OCI-LY3 (cell line): ENCODE measurements around the gene PRXL2B.
"Not testable (repeated sequence)": the region's sequence is repeated elsewhere in the genome, so short reads cannot be mapped to it uniquely, and the experiment has no call there.

ENCODE experiments used
- H2AFZ ChIP-seq: fragments of 200-600, 300-600 bp; shearing (Covaris generic); 2 replicates; pipeline ENCODE4 v1.6.0; 2014; ENCODE audit warnings: antibody characterized with exemption, low read depth, low read length
- H3K27ac ChIP-seq: fragments of 200-600, 300-600 bp; sonication (generic); 2 replicates; pipeline ENCODE4 v1.5.1; 2014; ENCODE audit warnings: mild to moderate bottlenecking, low read length, moderate library complexity, mixed read lengths
- H3K27me3 ChIP-seq: fragments of 200-600, 300-600 bp; sonication (generic); 2 replicates; pipeline ENCODE4 v1.6.1; 2014; ENCODE audit warnings: low read depth, low read length, mixed read lengths
- H3K36me3 ChIP-seq: fragments of 200-600, 300-600 bp; sonication (generic); replicated peaks from 2 replicates; pipeline ENCODE3; 2014; ENCODE audit warnings: low read depth, low read length, mixed read lengths
- H3K4me1 ChIP-seq: fragments of 300-600, 200-600 bp; sonication (generic); 2 replicates; pipeline ENCODE4 v1.6.1; 2014; ENCODE audit warnings: low read length, mixed read lengths
- H3K4me2 ChIP-seq: fragments of 200-600, 300-600 bp; sonication (generic); 2 replicates; pipeline ENCODE4 v1.6.1; 2014; ENCODE audit warnings: low read length, mixed read lengths
- H3K4me3 ChIP-seq: fragments of 300-600, 200-600 bp; sonication (generic); 2 replicates; pipeline ENCODE4 v1.5.1; 2014; ENCODE audit warnings: antibody characterized with exemption, mild to moderate bottlenecking, low read length, moderate library complexity
- H3K79me2 ChIP-seq: fragments of 300-600, 200-600 bp; shearing (Covaris generic); 2 replicates; pipeline ENCODE4 v1.6.1; 2014; ENCODE audit warnings: mild to moderate bottlenecking, low read length, mixed read lengths
- H3K9ac ChIP-seq: fragments of 300-600, 200-600 bp; shearing (Covaris generic); 2 replicates; pipeline ENCODE4 v1.6.0; 2014; ENCODE audit warnings: mild to moderate bottlenecking, low read length, moderate library complexity
- H3K9me3 ChIP-seq: fragments of 200-600, 300-600 bp; shearing (Covaris generic); 2 replicates; pipeline ENCODE4 v1.6.1; 2014; ENCODE audit warnings: low read length, mixed read lengths; ENCODE audit not compliant: insufficient read depth
- H4K20me1 ChIP-seq: fragments of 200-600, 300-600 bp; sonication (generic); 2 replicates; pipeline ENCODE4 v1.6.1; 2016; ENCODE audit warnings: low read length, mixed read lengths; ENCODE audit not compliant: insufficient read depth
- CTCF ChIP-seq: fragments of 200-600, 300-600 bp; sonication (generic); IDR thresholded peaks from 2 replicates; pipeline ENCODE4 v1.5.1; 2014; ENCODE audit warnings: antibody characterized with exemption, low read length, low read depth
- EZH2phosphoT487 ChIP-seq: fragments of 200-600 bp; shearing (Covaris generic); IDR thresholded peaks from 2 replicates; pipeline ENCODE4 v1.6.1; 2018; ENCODE audit warnings: antibody characterized with exemption, mixed run types, low read depth

PRXL2B gene

DNA sequence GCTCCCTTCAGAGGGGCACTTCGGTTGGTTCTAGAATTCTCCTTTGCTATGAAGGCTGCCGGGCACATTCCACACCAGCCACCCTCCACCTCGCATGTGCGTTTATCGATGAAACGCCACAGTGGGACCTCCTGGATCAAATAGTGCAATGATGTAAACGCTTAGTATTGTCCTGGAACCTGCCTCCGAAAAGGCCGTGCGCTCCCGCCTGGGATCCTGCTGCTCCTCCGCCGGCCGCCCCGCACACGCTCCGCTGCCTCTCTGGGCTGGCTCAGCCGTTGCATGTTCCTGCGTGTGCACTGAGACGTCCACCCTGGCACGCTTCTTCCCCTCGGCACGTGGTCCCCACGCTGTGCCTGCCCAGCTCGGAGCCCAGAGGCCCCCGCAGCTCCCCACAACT, 34.4 kb upstream of the PRXL2B start:
- TF ChIP-seq EZH2phosphoT487 (no peak), CTCF (no peak)
- H3K4me2 ChIP-seq: no peak overlapping the region
- H2AFZ ChIP-seq: no peak overlapping the region
- H3K27me3 ChIP-seq: no peaks in the 10 kb centered on the region
- H3K4me3 ChIP-seq: no peak overlapping the region
- H3K36me3 ChIP-seq: no peaks in the 10 kb centered on the region
- no peak overlapping the region for H3K27ac ChIP-seq
- H3K79me2 ChIP-seq: no peaks in the 10 kb centered on the region; the same call in 1 of the 2 replicates
- no peaks in the 10 kb centered on the region for H4K20me1 ChIP-seq
- H3K9me3 ChIP-seq: no peaks in the 10 kb centered on the region
- peaks cover 65% of the 10 kb centered on the region for H3K4me1 ChIP-seq
- H3K9ac ChIP-seq: no peak overlapping the region

DNA sequence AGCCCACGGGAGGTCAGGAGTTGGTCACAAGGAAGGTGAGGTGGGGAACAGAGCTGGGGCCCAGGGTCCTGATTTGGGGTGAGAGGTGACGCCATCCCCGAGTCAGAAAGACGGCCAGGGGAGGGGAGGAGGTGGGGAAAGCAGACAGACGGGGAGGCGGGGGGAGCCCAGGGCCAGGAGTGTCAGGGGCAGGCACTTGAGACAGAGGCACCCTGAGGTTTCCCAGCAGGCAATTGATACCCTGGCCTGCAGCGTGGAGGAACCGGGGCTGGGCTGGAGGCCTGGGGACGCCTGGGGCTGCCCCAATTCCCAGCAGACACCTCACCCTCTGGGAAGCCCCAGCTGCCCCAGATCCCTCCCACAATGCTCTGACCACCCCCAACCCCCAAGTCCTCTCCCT, 33.5 kb upstream of the PRXL2B start:
- H3K27me3 ChIP-seq, H3K79me2 ChIP-seq, H3K9ac ChIP-seq, H3K9me3 ChIP-seq, H3K4me2 ChIP-seq, H3K36me3 ChIP-seq, H3K4me3 ChIP-seq, H3K27ac ChIP-seq, H4K20me1 ChIP-seq, H2AFZ ChIP-seq: not testable (repeated sequence)
- peaks cover 62% of the 10 kb centered on the region for H3K4me1 ChIP-seq

DNA sequence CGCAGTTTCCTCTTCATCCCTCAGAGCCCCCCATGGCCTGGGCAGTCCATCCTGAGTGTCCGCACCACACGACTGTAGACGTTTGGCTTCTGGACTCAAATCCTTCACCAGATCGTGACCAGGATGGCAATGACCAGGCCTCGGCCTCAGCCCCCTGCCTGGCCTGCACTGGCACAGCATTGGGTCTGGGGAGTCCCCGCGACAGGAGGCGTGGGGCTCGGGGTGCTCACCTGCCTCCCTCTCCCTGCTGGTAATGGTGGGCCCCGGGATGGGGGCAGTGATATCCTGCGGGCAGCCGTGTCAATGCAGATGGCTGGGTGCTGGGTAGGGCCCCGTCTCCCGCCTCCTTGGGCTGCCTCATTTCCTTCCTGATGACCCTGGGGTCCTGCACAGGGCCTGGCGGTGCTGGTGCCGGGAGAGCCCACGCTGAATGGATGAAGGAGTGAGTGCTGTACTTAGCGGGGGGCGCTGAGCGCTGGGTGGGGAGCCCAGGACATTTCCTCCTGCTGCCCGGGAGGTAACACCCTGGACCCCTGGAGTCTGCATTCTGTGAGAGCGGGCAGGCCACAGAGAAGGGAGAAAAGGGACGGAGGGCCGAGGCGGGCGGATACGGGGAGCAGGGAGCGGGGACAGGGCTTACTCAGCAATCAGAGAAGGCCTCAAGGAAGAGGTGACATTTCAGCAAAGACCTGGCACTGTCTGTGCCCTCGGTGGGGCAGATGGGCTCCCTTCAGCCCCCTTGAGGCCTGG, 32.5 kb upstream of the PRXL2B start:
- H4K20me1 ChIP-seq: no peaks in the 10 kb centered on the region
- H3K27me3 ChIP-seq: no peaks in the 10 kb centered on the region
- H3K4me2 ChIP-seq: no peak overlapping the region
- TF ChIP-seq EZH2phosphoT487 (no peak), CTCF (no peak)
- no peak overlapping the region for H2AFZ ChIP-seq
- H3K9ac ChIP-seq: no peak overlapping the region
- H3K9me3 ChIP-seq: no peaks in the 10 kb centered on the region
- peaks cover 14% of the 10 kb centered on the region for H3K36me3 ChIP-seq
- no peak overlapping the region for H3K27ac ChIP-seq
- H3K4me3 ChIP-seq: no peak overlapping the region
- no peaks in the 10 kb centered on the region; the same call in 1 of the 2 replicates for H3K79me2 ChIP-seq
- peaks cover 55% of the 10 kb centered on the region for H3K4me1 ChIP-seq

DNA sequence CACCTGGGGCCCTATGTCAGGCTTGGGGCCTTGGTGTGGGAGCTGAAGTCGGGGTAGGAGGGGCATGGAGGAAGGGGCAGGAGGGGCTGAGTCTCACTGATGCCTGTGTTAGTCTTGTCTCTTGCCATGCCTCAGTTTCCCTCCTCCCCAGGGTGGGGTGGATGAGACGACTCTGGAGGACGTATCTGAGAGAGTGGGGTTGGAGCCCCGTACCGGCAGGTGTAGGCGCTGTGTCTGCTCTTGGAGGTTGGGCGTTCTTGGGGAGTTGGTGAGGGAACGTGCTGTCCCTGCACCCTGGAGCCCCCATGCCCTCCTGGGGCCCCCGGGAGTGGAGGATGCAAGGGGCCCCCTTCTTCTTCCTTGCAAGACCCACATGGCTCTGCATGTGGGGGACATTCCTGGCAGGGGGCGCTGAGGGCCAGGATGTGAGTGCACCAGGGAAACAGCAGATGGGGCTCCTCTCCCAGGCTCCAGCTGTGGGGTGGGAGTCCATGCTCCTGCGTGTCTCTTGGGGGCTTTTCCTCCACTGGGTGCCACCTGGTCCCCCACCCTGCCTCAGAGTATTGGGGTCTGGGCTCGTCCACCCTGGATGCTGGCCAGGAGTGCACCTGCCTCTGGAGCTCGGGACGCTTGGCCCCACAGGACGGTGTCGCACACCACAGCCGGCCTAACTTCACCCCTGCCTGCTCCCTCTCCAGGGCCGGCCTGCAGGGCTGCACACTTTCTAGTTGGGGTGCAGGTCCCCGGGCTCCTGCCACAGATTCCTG, 31.8 kb upstream of the PRXL2B start:
- Histone ChIP-seq H3K4me3 (peak overlapping the region; percentile 97), H3K27me3 (no peaks in the 10 kb centered on the region)

More for the DNA sequence above, 31.8 kb upstream of the PRXL2B start:
- H3K9ac ChIP-seq: peak overlapping the region; percentile 99
- no peak overlapping the region for H2AFZ ChIP-seq
- H3K79me2 ChIP-seq: no peaks in the 10 kb centered on the region; the same call in 1 of the 2 replicates
- H4K20me1 ChIP-seq: no peaks in the 10 kb centered on the region
- peak overlapping the region; percentile 99 for H3K4me2 ChIP-seq
- H3K4me1 ChIP-seq: peaks cover 48% of the 10 kb centered on the region
- H3K27ac ChIP-seq: peak overlapping the region; percentile 77
- peaks cover 14% of the 10 kb centered on the region for H3K36me3 ChIP-seq
- TF ChIP-seq CTCF: peak; percentile 81
- TF ChIP-seq EZH2phosphoT487: no peak
- no peaks in the 10 kb centered on the region for H3K9me3 ChIP-seq
